ENCODE data around the gene VTCN1.

- TF ChIP-seq POLR2A (IDR thresholded peaks at IDR 0.05): no peak
- TF ChIP-seq, protein P1, sequence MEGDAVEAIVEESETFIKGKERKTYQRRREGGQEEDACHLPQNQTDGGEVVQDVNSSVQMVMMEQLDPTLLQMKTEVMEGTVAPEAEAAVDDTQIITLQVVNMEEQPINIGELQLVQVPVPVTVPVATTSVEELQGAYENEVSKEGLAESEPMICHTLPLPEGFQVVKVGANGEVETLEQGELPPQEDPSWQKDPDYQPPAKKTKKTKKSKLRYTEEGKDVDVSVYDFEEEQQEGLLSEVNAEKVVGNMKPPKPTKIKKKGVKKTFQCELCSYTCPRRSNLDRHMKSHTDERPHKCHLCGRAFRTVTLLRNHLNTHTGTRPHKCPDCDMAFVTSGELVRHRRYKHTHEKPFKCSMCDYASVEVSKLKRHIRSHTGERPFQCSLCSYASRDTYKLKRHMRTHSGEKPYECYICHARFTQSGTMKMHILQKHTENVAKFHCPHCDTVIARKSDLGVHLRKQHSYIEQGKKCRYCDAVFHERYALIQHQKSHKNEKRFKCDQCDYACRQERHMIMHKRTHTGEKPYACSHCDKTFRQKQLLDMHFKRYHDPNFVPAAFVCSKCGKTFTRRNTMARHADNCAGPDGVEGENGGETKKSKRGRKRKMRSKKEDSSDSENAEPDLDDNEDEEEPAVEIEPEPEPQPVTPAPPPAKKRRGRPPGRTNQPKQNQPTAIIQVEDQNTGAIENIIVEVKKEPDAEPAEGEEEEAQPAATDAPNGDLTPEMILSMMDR (IDR thresholded peaks at IDR 0.05): no peak
- no peak for TF ChIP-seq POLR2AphosphoS5 (IDR thresholded peaks at IDR 0.05)
- TF ChIP-seq EP300 (IDR thresholded peaks at IDR 0.05): no peak
These were observed 2.3 kb upstream of the VTCN1 start for GRCh38 chr1:117213046-117213445.

Measured in suprapubic skin (tissue), 4 donors.